GM12864 (cell line): ENCODE data around the gene CNTN2.

Experiments used
- DNase-seq: peaks from one replicate; pipeline ENCODE4 v3.0.0-alpha.2; 2011; ENCODE audit warnings: low read depth
- H3K4me3 ChIP-seq: 2 replicates; pipeline ENCODE4 v1.5.1; 2011; ENCODE audit warnings: mild to moderate bottlenecking, low read depth, low read length, control low read depth
- TF ChIP-seq, protein P1 (sequence below): IDR thresholded peaks from 2 replicates; pipeline ENCODE4 v1.5.1; 2011; ENCODE audit warnings: low read depth, mild to moderate bottlenecking, moderate library complexity, low read length, control low read depth, inconsistent platforms; ENCODE audit errors: missing control alignments

CNTN2 gene

DNA sequence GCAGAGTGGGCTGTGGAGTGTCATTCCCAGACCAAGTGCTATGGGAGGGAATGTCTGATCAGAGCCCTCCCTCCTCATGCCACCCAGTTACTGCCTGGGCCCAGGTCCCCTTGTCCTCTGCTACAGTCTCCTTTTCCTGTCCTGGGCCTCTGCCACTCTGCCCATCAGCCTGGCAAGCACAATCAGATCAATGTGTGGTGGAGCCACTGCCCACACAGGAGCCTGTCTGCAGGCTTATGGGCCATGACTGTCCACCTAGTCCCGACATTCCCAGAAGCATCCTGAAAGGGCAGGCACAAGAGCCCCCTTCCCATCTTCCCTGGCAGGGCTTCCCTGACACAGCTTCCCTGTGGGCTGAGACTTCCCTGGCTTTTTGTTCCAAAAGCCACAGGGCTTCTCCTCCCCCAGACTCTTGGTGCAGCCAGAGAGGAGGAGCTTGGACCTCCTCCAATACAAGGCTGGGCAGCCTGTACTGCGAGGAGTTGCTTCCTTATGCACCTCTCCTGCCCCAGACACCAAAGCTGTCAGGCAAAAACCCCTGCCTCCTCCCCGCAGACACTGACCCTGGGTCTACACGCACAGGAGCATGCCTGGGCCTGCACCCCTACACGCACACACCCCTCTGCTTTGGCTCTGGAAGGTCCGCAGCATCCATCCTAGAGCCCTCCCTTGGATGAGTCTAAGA is 29.2 kb upstream of the CNTN2 start:
- TF ChIP-seq, protein P1, sequence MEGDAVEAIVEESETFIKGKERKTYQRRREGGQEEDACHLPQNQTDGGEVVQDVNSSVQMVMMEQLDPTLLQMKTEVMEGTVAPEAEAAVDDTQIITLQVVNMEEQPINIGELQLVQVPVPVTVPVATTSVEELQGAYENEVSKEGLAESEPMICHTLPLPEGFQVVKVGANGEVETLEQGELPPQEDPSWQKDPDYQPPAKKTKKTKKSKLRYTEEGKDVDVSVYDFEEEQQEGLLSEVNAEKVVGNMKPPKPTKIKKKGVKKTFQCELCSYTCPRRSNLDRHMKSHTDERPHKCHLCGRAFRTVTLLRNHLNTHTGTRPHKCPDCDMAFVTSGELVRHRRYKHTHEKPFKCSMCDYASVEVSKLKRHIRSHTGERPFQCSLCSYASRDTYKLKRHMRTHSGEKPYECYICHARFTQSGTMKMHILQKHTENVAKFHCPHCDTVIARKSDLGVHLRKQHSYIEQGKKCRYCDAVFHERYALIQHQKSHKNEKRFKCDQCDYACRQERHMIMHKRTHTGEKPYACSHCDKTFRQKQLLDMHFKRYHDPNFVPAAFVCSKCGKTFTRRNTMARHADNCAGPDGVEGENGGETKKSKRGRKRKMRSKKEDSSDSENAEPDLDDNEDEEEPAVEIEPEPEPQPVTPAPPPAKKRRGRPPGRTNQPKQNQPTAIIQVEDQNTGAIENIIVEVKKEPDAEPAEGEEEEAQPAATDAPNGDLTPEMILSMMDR: no peak
- no peak for DNase-seq
- no peak overlapping the region for H3K4me3 ChIP-seq

DNA sequence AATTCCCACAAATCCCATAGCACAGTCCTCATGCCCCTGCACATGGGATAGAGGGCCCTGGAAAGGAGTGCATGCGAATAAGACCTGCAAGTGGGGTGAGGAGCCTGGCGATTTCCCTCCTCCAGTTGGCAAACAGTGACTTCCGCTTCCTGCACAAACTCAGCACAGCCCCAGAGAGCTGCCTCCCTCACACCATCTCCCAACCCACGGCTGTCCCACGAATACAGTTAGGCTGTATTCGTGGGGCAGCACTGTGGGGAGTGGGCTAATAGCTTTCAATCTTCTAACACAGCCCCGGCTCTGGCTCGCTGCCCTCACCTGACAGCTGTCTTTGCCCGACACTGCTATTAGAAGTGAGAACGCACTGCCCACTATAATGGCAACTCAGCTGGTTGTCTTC is 28.2 kb upstream of the CNTN2 start:
- no peak for DNase-seq
- TF ChIP-seq, protein P1: no peak
- no peak overlapping the region for H3K4me3 ChIP-seq

DNA sequence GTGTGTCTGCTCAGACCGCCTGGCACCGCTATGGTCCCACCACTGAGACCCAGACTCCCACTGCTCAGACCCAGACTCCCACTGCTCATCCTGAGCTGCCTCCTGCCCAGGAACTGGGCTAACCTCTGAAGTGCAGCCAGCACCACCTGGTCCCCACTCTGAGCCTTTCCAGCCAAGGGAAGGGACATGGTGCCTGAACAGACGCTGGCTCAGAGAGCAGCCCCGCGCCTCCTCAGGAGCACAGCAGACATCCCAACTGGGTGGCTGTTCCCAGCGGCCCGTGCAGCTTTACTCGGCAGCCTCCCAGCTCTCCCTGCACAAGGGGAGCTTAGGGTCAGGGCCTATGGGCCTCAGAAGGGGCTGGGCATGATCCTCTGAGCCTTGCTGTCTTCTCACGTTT is 27.8 kb upstream of the CNTN2 start:
- TF ChIP-seq, protein P1: no peak
- DNase-seq: no peak
- H3K4me3 ChIP-seq: no peak overlapping the region

DNA sequence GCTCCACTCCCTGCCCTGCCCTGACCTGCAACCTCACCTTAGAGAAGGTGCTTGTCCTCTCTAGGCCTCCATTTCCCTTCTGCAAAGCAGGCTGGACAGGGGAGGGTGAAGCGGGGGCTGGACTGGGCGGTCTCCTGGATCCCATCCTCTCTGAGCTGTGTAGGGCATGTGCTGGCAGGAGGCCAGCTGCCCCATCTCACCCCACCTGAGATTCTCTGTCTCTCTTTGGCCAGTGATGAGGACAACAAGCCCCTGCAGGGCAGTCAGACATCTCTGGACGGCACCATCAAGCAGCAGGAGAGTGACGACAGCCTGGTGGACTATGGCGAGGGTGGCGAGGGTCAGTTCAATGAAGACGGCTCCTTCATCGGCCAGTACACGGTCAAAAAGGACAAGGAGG is 26.9 kb upstream of the CNTN2 start:
- DNase-seq: no peak
- TF ChIP-seq, protein P1: no peak
- no peak overlapping the region for H3K4me3 ChIP-seq

DNA sequence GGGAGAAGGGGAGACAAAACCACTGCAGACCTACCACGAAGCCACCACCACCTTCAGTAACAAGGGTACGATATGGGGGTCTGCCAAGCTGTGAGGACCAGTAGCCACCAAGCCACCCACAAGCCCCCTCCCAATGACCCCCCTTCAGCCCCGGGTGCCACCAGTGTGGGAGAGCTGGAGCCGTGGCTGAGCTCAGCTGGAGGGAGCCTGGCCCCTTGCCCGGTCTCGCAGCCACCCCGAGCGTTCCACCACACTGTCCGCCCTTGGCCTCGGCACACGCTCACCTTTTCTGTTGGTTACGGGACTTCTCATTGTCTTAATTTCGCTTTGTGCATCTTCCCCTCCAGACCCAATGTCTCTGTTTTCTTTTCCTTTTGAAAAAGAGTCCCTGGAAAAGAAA is 26.4 kb upstream of the CNTN2 start:
- no peak for DNase-seq
- H3K4me3 ChIP-seq: no peak overlapping the region
- TF ChIP-seq, protein P1: no peak

DNA sequence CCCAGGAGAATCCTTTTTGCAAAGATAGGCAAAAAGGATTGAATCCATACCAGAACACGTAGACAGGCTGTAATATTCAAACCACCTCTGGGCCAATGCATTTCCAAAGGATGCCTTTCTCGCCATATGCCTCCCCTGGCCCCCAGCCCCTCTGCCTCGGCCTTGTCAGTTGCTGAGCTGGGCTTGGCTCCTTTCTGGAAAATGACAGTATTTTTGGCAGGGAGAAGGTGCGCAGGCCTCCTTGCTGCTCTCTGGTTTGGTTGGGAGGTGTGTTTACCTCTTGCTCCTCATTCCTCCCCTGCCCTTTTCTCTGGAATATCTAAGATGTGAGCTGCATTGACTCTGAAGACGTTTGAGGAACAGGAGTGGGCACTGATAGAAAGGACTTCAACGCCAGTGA is 26.0 kb upstream of the CNTN2 start:
- no peak for DNase-seq
- H3K4me3 ChIP-seq: no peak overlapping the region
- TF ChIP-seq, protein P1: no peak

DNA sequence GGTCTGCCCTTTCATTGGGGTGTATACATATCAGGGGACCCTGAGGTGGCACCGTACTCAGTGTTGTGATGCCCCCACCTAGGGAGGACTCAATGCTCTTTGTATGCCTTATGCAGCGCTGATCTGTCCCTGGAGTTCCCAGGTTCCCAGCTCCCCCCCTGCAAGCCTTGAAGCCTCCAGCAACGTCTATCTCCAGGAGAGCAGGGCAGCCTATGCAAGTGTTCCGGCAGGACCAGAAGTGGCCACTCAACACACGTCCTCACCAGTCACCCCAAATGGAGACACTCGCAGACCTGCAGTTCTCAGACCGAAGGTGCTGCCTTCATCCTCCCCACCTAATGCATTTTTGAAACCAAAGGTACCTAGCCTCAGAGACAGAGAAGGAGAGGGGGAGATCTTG is 25.2 kb upstream of the CNTN2 start:
- TF ChIP-seq, protein P1: no peak
- no peak overlapping the region for H3K4me3 ChIP-seq
- DNase-seq: no peak
